ENCODE data around the gene SNX8. TPM values are rescaled to one million over a fixed set of nuclear protein-coding genes. Genes with fewer than 3 reads are reported as not detected.
"Not testable (repeated sequence)": the region's sequence is repeated elsewhere in the genome, so short reads cannot be mapped to it uniquely, and the experiment has no call there.

SNX8 gene
- total RNA-seq, 1 donor from 2014 or later: 13.4 TPM

DNA sequence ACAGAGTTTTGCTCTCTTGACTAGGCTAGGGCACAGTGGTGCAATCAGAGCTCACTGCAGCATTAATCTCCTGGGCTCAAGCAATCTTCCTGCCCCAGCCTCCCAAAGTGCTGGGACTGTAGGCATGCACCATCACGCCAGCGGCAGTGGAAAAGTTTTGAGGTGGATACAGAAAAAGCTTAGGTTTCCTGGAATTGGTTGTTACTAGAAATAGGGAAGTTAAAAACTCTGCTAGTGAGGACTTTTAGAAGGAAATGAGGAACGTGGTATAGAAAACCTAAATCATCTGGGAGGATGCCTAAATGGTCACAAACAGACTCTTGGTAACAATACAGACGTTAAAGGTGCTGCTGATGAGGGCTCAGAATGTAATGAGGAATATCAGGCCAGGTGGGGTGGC, 10.9 kb upstream of the SNX8 start:
- DNase-seq: no peak

DNA sequence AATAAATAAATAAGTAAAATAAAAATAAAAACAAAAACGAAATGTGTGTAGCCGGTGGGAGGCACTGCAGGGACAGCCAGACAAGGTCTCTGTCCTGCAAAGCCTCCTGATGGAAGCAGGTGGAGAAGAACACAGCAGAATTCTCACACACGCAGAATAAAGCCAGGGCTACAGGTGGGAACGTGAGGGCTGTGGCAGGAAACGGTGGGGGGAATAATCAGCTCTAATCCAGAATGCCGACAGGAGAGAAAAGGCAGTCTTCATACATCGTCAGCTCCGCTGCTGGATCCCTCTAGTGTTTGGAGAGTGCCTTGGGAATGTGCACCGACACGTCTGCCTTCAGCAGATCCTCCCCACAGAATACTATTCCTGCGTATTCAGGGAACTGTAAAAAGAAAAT, 6.8 kb upstream of the SNX8 start:
- no peak for DNase-seq

- no peak for DNase-seq
Measured at GRCh38 chr7:2317556-2318293, 3.5 kb upstream of the SNX8 start.

- DNase-seq: no peak
Measured at GRCh38 chr7:2316578-2316977, 2.3 kb upstream of the SNX8 start.

DNA sequence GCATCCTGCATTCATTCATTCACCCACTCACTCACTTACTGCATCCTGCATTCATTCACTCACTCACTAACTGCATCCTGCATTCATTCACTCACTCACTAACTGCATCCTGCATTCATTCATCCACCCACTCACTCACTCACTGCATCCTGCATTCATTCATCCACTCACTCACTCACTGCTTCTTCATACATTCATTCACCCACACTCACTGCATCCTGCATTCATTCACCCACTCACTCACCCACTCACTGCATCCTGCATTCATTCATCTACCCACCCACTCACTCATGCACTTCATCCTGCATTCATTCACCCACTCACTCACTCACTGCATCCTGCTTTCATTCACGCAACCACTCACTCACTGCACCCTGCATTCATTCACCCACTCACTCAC, 1.5 kb upstream of the SNX8 start:
- DNase-seq: no peak

GRCh38 chr7:2314956-2315530, 802 bp upstream of the SNX8 start:
- not testable (repeated sequence) for DNase-seq

GRCh38 chr7:2313450-2314208, 612 bp downstream of the SNX8 start:
- DNase-seq: no peak

- DNase-seq: no peak
Measured at GRCh38 chr7:2312267-2312929, 1.8 kb downstream of the SNX8 start.

DNA sequence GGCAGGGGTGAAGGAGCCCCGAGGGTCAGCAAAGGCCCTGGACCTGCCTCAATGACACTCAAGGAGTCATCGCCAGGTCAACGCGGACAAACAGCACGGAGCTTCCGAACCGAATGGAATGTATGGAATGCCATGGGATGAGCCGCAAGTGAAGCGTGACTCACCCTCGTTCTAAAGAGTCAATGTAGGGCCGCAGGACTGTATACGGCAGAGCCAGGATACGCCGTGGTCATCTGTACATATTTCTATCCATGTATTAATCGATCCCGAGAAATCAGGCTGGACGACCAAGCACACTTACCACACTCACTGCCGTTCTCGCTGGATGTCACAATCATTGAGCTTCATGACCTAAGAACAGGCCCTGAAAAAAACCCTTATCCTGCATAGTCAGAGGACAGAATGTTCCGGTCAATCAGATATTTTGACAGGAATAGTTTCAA, 4.3 kb downstream of the SNX8 start:
- no peak for DNase-seq

- DNase-seq: no peak
Measured at GRCh38 chr7:2307690-2308107, 6.5 kb downstream of the SNX8 start.

- no peak for DNase-seq
Measured at GRCh38 chr7:2306688-2307087, 7.6 kb downstream of the SNX8 start.

GRCh38 chr7:2305258-2305657, 9.0 kb downstream of the SNX8 start:
- not testable (repeated sequence) for DNase-seq

- DNase-seq: not testable (repeated sequence)
Measured at GRCh38 chr7:2303520-2303919, 10.7 kb downstream of the SNX8 start.

GRCh38 chr7:2302743-2303397, 11.4 kb downstream of the SNX8 start:
- DNase-seq: not testable (repeated sequence)

- no peak for DNase-seq
Measured at GRCh38 chr7:2301511-2301863, 12.8 kb downstream of the SNX8 start.

GRCh38 chr7:2299870-2300512, 14.2 kb downstream of the SNX8 start:
- no peak for DNase-seq

DNA sequence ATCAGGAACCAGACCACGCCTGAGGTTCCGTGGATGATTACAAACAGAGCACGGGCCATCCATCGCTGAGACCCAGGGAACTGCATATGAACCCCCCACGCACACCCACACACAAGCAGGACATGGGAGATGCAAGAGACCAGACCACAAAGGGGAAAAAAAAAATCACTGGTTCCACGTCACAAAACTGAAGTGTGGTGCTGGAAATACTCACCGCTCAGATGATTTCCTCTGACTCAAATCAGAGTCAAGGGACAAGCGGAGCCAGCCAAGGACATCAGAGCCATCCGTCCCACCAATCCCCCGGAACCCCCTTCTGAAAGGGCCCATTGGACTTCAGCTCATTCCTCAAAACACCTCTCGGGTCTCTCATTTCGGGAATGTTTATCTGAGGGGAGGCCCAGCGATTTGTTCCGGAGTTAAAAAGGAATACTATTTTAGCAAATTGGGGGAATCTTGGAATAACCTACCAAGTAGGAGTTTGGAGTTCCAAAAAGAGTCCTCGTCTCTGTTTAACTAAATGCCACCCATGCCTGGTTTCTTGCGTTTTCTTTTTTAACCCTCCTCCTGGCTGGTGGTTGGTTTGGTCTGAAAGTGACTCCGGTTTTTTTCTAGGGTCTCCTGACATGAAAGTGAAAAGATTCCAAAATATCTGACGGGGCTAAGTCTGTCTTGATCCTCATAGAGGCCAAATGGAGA, 15.0 kb downstream of the SNX8 start:
- no peak for DNase-seq

DNA sequence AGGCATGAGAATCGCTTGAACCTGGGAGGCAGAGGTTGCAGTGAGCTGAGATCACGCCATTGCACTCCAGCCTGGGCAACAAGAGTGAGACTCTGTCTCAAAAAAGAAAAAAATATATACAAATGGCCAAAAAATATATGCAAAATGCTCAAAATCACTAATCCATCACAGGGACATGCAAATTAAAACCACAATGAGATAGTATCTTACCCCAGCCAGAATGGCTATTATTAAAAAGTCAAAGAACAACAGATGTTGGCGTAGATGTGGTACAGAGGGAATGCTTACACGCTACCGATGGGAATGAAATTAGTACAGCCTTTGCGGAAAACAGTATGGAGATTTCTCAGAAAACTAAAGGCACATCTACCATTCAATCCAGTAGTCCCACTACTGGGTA, 17.4 kb downstream of the SNX8 start:
- no peak for DNase-seq

GRCh38 chr7:2295936-2296620, 18.2 kb downstream of the SNX8 start:
- no peak for DNase-seq

DNA sequence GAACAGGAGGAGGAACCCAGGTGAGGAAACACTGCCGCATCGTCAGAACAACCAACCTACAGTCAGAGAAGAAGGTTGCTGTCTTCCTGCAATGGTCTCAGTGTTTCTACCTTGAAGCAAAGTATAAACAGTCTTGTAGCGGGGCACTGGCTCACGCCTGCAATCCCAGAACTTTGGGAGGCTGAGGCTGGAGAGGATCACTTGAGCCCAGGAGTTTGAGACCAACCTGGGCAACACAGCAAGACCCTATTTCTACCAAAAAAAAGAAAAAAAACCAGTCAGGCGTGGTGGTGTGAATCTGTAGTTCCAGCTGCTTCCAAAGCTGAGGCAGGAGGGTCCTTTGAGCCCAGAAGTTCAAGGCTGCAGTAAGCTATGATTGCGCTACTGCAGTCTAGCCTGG, 23.4 kb downstream of the SNX8 start:
- no peak for DNase-seq

DNA sequence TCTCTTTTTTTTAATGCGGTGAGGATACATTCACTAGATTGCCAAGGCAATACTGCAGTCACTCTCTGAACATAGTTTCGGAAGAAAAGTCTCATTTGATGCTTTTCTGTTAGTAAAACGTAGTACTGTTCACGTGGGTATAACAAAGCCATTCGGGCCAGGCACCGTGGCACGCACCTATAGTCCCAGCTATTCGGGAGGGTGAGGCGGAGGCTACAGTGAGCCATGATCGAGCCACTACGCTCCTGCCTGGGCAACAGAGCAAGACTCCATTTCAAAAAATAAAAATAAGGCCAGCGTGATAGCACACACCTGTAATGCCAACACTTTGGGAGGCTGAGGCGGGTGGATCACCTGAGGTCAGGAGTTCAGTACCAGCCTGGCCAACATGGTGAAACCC, 24.6 kb downstream of the SNX8 start:
- no peak for DNase-seq
